ENCODE results near the gene CAP2.

- TF ChIP-seq GATA2 (IDR thresholded peaks at IDR 0.05; ENCODE audit: low read depth, low read length) (no peak), GATA3 (IDR thresholded peaks at IDR 0.05; ENCODE audit: low read depth, low read length) (no peak)
Observed at GRCh38 chr6:17562636-17563035, 169.2 kb downstream of the CAP2 start.
